H1 (cell line): ENCODE measurements around the gene NUMB. TPM values are rescaled to one million over a fixed set of nuclear protein-coding genes. Genes with fewer than 3 reads are reported as not detected.

Source experiments
- CTCF ChIA-PET: fragments of 300-600 bp; sonication (Branson Sonifier 250); formaldehyde crosslinking; loops from one replicate; lab custom pipeline; 2021; ENCODE audit not compliant: partially characterized antibody; lab: Charles Lee
- POLR2A ChIA-PET: fragments of 300-600 bp; sonication (Branson Sonifier 250); formaldehyde crosslinking; loops from one replicate; lab custom pipeline; 2021; ENCODE audit warnings: inconsistent platforms; ENCODE audit not compliant: partially characterized antibody; lab: Charles Lee
- DNase-seq, 2 experiments: peaks; one replicate each; pipeline versions ENCODE4 v3.0.0 to v3.0.0-alpha.2; 2010 to 2022; ENCODE audit warnings: low spot score in 2 of 2, low read depth in 1 of 2, mixed read lengths in 1 of 2
- FAIRE-seq: peaks from 2 replicates; lab custom pipeline; 2011; peaks lifted over from hg19 to GRCh38; lab: Jason Lieb, UNC
- H2AFZ ChIP-seq: 2 replicates; pipeline ENCODE4 v1.8.1; 2012; ENCODE audit warnings: low read length, inconsistent platforms
- H2AK5ac ChIP-seq: 2 replicates; pipeline ENCODE4 v1.6.1; 2013; ENCODE audit warnings: low read depth, low read length
- H2BK120ac ChIP-seq: replicated peaks from 2 replicates; pipeline ENCODE3; 2013; ENCODE audit warnings: low read depth, low read length, inconsistent platforms
- H2BK12ac ChIP-seq: 2 replicates; pipeline ENCODE4 v1.6.1; 2013; ENCODE audit warnings: low read depth, low read length
- H2BK15ac ChIP-seq: 2 replicates; pipeline ENCODE4 v1.6.1; 2013; ENCODE audit warnings: low read length
- H2BK20ac ChIP-seq: 2 replicates; pipeline ENCODE4 v1.6.1; 2013; ENCODE audit warnings: low read length
- H2BK5ac ChIP-seq: 2 replicates; pipeline ENCODE4 v1.6.1; 2013; ENCODE audit warnings: low read depth, low read length
- H3K14ac ChIP-seq: 2 replicates; pipeline ENCODE4 v1.6.1; 2013; ENCODE audit warnings: inconsistent platforms; ENCODE audit not compliant: insufficient read length
- H3K18ac ChIP-seq: 2 replicates; pipeline ENCODE4 v1.6.1; 2013; ENCODE audit warnings: low read length; ENCODE audit errors: extremely low read depth
- H3K23ac ChIP-seq: 2 replicates; pipeline ENCODE4 v1.6.1; 2013; ENCODE audit warnings: inconsistent platforms; ENCODE audit not compliant: insufficient read length
- H3K23me2 ChIP-seq: 2 replicates; pipeline ENCODE4 v1.6.1; 2013; ENCODE audit warnings: low read depth, low read length
- H3K27ac ChIP-seq: 2 replicates; pipeline ENCODE4 v1.6.1; 2011; ENCODE audit warnings: low read depth, low read length, inconsistent platforms
- H3K27me3 ChIP-seq, 4 experiments: replicated peaks in 1 of 4; 1 replicate in 1 of 4; 2 replicates in 3 of 4; pipeline versions ENCODE4 v1.6.1 to v1.8.1; 2011 to 2013; ENCODE audit warnings: low read length in 3 of 4, mild to moderate bottlenecking in 3 of 4, inconsistent platforms in 2 of 4, mixed read lengths in 2 of 4, moderate library complexity in 1 of 4; ENCODE audit not compliant: control insufficient read depth in 3 of 4, insufficient read depth in 3 of 4; ENCODE audit errors: extremely low read depth in 1 of 4
- H3K36me3 ChIP-seq, 4 experiments: 2 replicates each; pipeline versions ENCODE4 v1.6.1 to v1.8.1; 2011 to 2013; ENCODE audit warnings: mild to moderate bottlenecking in 4 of 4, low read length in 3 of 4, moderate library complexity in 2 of 4, control low read depth in 1 of 4, inconsistent platforms in 1 of 4; ENCODE audit not compliant: insufficient read depth in 4 of 4, control insufficient read depth in 2 of 4
- H3K4ac ChIP-seq: replicated peaks from 2 replicates; pipeline ENCODE3; 2013; ENCODE audit warnings: low read length, low read depth, mixed read lengths, inconsistent platforms; ENCODE audit not compliant: insufficient read length
- H3K4me1 ChIP-seq, 4 experiments: replicated peaks in 1 of 4; 1 replicate in 1 of 4; 2 replicates in 3 of 4; pipeline versions ENCODE4 v1.6.1 to v1.8.1; 2011 to 2013; ENCODE audit warnings: low read length in 3 of 4, inconsistent platforms in 2 of 4, mixed read lengths in 1 of 4; ENCODE audit not compliant: insufficient read depth in 4 of 4, control insufficient read depth in 3 of 4
- H3K4me2 ChIP-seq, 2 experiments: 2 replicates each; pipeline versions ENCODE4 v1.6.1 to v1.8.1; 2011 to 2013; ENCODE audit warnings: low read depth in 2 of 2, low read length in 2 of 2, control low read depth in 1 of 2, inconsistent platforms in 1 of 2, mild to moderate bottlenecking in 1 of 2; ENCODE audit not compliant: insufficient read depth in 1 of 2
- H3K4me3 ChIP-seq, 4 experiments: fragments of 200-600, 300-600 bp in 1 of 4; sonication (generic), shearing (Covaris generic), sonication (Bioruptor Twin) in 1 of 4; 2 replicates each; pipeline versions ENCODE4 v1.5.1 to v1.8.1; 2011 to 2016; ENCODE audit warnings: low read length in 4 of 4, low read depth in 3 of 4, control low read depth in 2 of 4, inconsistent platforms in 2 of 4, mild to moderate bottlenecking in 2 of 4, mixed read lengths in 1 of 4, moderate library complexity in 1 of 4; ENCODE audit not compliant: insufficient read depth in 2 of 4; ENCODE audit errors: extremely low read depth in 1 of 4
- H3K56ac ChIP-seq: replicated peaks from 2 replicates; pipeline ENCODE3; 2013; ENCODE audit warnings: low read depth, mild to moderate bottlenecking, mixed read lengths, low read length, inconsistent platforms; ENCODE audit not compliant: insufficient read length
- H3K79me1 ChIP-seq: 2 replicates; pipeline ENCODE4 v1.6.1; 2013; ENCODE audit warnings: low read depth, low read length, control low read depth
- H3K79me2 ChIP-seq, 2 experiments: 2 replicates each; pipeline versions ENCODE4 v1.6.1 to v1.8.1; 2012 to 2013; ENCODE audit warnings: low read length in 2 of 2, mild to moderate bottlenecking in 2 of 2, inconsistent platforms in 1 of 2; ENCODE audit not compliant: insufficient read depth in 2 of 2, control insufficient read depth in 1 of 2
- H3K9ac ChIP-seq, 4 experiments: replicated peaks in 1 of 4; 1 replicate in 1 of 4; 2 replicates in 3 of 4; pipeline versions ENCODE4 v1.6.1 to v1.8.1; 2011 to 2013; ENCODE audit warnings: low read depth in 3 of 4, low read length in 3 of 4, control low read depth in 2 of 4, mild to moderate bottlenecking in 2 of 4, moderate library complexity in 2 of 4, inconsistent platforms in 1 of 4; ENCODE audit errors: extremely low read depth in 1 of 4
- H3K9me3 ChIP-seq, 2 experiments: 2 replicates each; pipeline versions ENCODE4 v1.6.1 to v1.8.1; 2012 to 2013; ENCODE audit warnings: mild to moderate bottlenecking in 2 of 2, moderate library complexity in 2 of 2, control low read depth in 1 of 2, inconsistent platforms in 1 of 2, low read depth in 1 of 2, low read length in 1 of 2, mixed read lengths in 1 of 2; ENCODE audit not compliant: insufficient read depth in 2 of 2
- H4K20me1 ChIP-seq, 2 experiments: replicated peaks in 1 of 2; 2 replicates each; pipeline versions ENCODE3 to v1.8.1; 2011 to 2013; ENCODE audit warnings: inconsistent platforms in 2 of 2, low read length in 2 of 2, mild to moderate bottlenecking in 1 of 2; ENCODE audit not compliant: insufficient read depth in 2 of 2, control insufficient read depth in 1 of 2
- H4K5ac ChIP-seq: 2 replicates; pipeline ENCODE4 v1.6.1; 2013; ENCODE audit warnings: low read length, low read depth, mixed read lengths, inconsistent platforms; ENCODE audit not compliant: insufficient read length
- H4K8ac ChIP-seq: 2 replicates; pipeline ENCODE4 v1.8.0; 2013; ENCODE audit warnings: mild to moderate bottlenecking, moderate library complexity, low read length, inconsistent platforms; ENCODE audit not compliant: insufficient read depth; ENCODE audit errors: extremely low read depth
- H4K91ac ChIP-seq: replicated peaks from 2 replicates; pipeline ENCODE3; 2013; ENCODE audit warnings: low read length, mixed read lengths, inconsistent platforms; ENCODE audit not compliant: insufficient read length
- ATF2 ChIP-seq: IDR thresholded peaks from 2 replicates; pipeline ENCODE4 v1.6.1; 2012; ENCODE audit warnings: low read length, inconsistent platforms
- CBX8 ChIP-seq: fragments of 300-800, 300-1000 bp; sonication (generic); IDR thresholded peaks from 2 replicates; pipeline ENCODE4 v1.7.1; 2016; ENCODE audit warnings: low read depth, low read length, borderline replicate concordance
- KDM5A ChIP-seq: fragments of 200-600 bp; IDR thresholded peaks from 2 replicates; pipeline ENCODE4 v1.7.1; 2012; ENCODE audit warnings: mild to moderate bottlenecking, low read length, inconsistent platforms, mixed read lengths
- NRF1 ChIP-seq: IDR thresholded peaks from 2 replicates; pipeline ENCODE4 v1.6.1; 2011; ENCODE audit warnings: mild to moderate bottlenecking, low read depth, low read length, improper control_type of control experiment
- RAD21 ChIP-seq, 2 experiments: IDR thresholded peaks in 1 of 2; conservative IDR thresholded peaks in 1 of 2; 2 replicates each; pipeline ENCODE4 v1.6.1; 2011; ENCODE audit warnings: low read depth in 2 of 2, low read length in 2 of 2, improper control_type of control experiment in 1 of 2, inconsistent platforms in 1 of 2, mild to moderate bottlenecking in 1 of 2, moderate library complexity in 1 of 2
- RXRA ChIP-seq: IDR thresholded peaks from 2 replicates; pipeline ENCODE4 v1.6.1; 2011; ENCODE audit warnings: low read depth, mild to moderate bottlenecking, low read length, moderate library complexity; ENCODE audit not compliant: insufficient read depth
- SIRT6 ChIP-seq: IDR thresholded peaks from one replicate; pipeline ENCODE4 v1.7.1; 2012; ENCODE audit warnings: low read length, inconsistent platforms
- SP1 ChIP-seq: IDR thresholded peaks from 2 replicates; pipeline ENCODE4 v1.6.1; 2011; ENCODE audit warnings: low read depth, low read length
- SRF ChIP-seq: IDR thresholded peaks from 2 replicates; pipeline ENCODE4 v1.6.1; 2011; ENCODE audit warnings: mild to moderate bottlenecking, low read depth, low read length, moderate library complexity
- YY1 ChIP-seq: IDR thresholded peaks from 2 replicates; pipeline ENCODE4 v1.6.1; 2011; ENCODE audit warnings: low read depth, mild to moderate bottlenecking, low read length
- WGBS, 2 experiments: shearing (Covaris generic) in 1 of 2; methylation state at CpG; one replicate each; pipeline versions ENCODE4 v1.1.6 to v1.1.7; 2013 to 2015; ENCODE audit warnings: low lambda C conversion rate in 2 of 2, mixed read lengths in 2 of 2, inconsistent platforms in 1 of 2, low coverage in 1 of 2, missing lambda C conversion rate in 1 of 2; ENCODE audit not compliant: insufficient replicate concordance in 2 of 2, insufficient coverage in 1 of 2, insufficient read length in 1 of 2; ENCODE audit errors: extremely low coverage in 1 of 2, missing lambda C conversion rate in 1 of 2; 5-methylcytosine and 5-hydroxymethylcytosine counted together
- polyA plus RNA-seq, 7 experiments: library from polyadenylated mRNA; depleted of rRNA in 3 of 7; stranded (reverse) in 5 of 7; unstranded in 2 of 7; fragments of >200 nt in 5 of 7; fragments of 200-250 nt in 2 of 7; gene quantifications; 1 replicate in 5 of 7; 2 replicates in 1 of 7; 4 replicates in 1 of 7; pipeline versions ENCODE4 v1.2.1 to v1.2.3, GENCODE V29; 2011 to 2013; ENCODE audit warnings: missing spikeins in 2 of 7, mixed read lengths in 2 of 7
- total RNA-seq: library from RNA; stranded (reverse); fragmentation: NEBNext Ultra II Directional; extraction: Animal tissue kit (Norgen Biotek cat#: 25700); gene quantifications from 2 replicates; pipeline ENCODE4 v1.2.1, GENCODE V29; 2021

NUMB gene
- total and polyA plus RNA-seq, 2 of the 8 experiments (the other 6 are each of a cell fraction or from before 2014, with no cell fraction given): 54.3 to 78.1 TPM

GRCh38 chr14:73249564-73250316 is 208.6 kb downstream of the NUMB start:
- Histone ChIP-seq H4K8ac (no peak overlapping the region), H3K4me1 (peaks cover 0 to 2% (median 0%) of the 10 kb centered on the region in 4 experiments; a peak in 3 of 7 replicates), H3K4ac (no peak overlapping the region), H3K56ac (no peak overlapping the region), H3K27me3 (no peaks in the 10 kb centered on the region), H2BK5ac (no peak overlapping the region), H4K91ac (no peak overlapping the region), H2BK20ac (no peak overlapping the region), H3K27ac (no peak overlapping the region), H3K9ac (no peak overlapping the region), H2AFZ (no peak overlapping the region), H3K79me1 (no peaks in the 10 kb centered on the region), H3K23me2 (no peaks in the 10 kb centered on the region; the same call in 1 of the 2 replicates), H3K18ac (no peak overlapping the region; the same call in 1 of the 2 replicates), H3K4me3 (no peak overlapping the region), H2BK12ac (no peak overlapping the region), H2BK120ac (no peak overlapping the region), H3K9me3 (no peaks in the 10 kb centered on the region), H3K79me2 (no peaks in the 10 kb centered on the region; a peak in 1 of 4 replicates), H2BK15ac (no peak overlapping the region), H4K5ac (no peak overlapping the region), H3K23ac (no peak overlapping the region), H3K36me3 (peaks cover 0 to 11% (median 4%) of the 10 kb centered on the region in 4 experiments; a peak in 5 of 8 replicates), H3K14ac (no peak overlapping the region), H4K20me1 (peaks cover 0 to 2% of the 10 kb centered on the region in 2 experiments), H2AK5ac (no peak overlapping the region), H3K4me2 (no peak overlapping the region)
- FAIRE-seq (no peak), DNase-seq (no peak)
- POLR2A ChIA-PET: interaction anchor here (0.9 to 4.4 kb wide), 2 partner anchors 10 to 15 kb away, joined by 3 to 21 read pairs; no protein-coding TSS in a partner anchor
- CTCF ChIA-PET: interaction anchor here (0.6 to 2.4 kb wide), 6 partner anchors 8 to 121 kb away, joined by 3 to 10 read pairs (median 4); no protein-coding TSS in a partner anchor
- 96% methylated on average over 12 of the region's 13 CpGs; no CpG with 5 or more reads in 1 of the 2 experiments for WGBS, 2 experiments
- TF ChIP-seq KDM5A: no peak
- TF ChIP-seq SRF: no peak
- TF ChIP-seq SP1: no peak
- TF ChIP-seq SIRT6: no peak
- TF ChIP-seq NRF1: no peak
- TF ChIP-seq CBX8: no peak
- no peak for TF ChIP-seq YY1
- no peak for TF ChIP-seq ATF2
- TF ChIP-seq RXRA: no peak
- TF ChIP-seq RAD21 (IDR thresholded peaks at IDR 0.05 in 1 of 2, conservative IDR thresholded peaks at IDR 0.05 in 1 of 2; ENCODE audit: low read depth in 2 of 2, low read length in 2 of 2): no peak
